HG02885 (cell line): ENCODE data around the gene UBQLNL.

ENCODE experiments used
- ATAC-seq: cut with Tn5 transposase; IDR thresholded peaks from one replicate; pipeline ENCODE4 v1.9.1; 2021; ENCODE audit warnings: mild to moderate bottlenecking; ENCODE audit not compliant: unreplicated experiment, poor library complexity

Gene UBQLNL

GRCh38 chr11:5508605-5509004 lies 7.9 kb downstream of the UBQLNL start:
- ATAC-seq, result no peak

GRCh38 chr11:5507933-5508305 lies 8.6 kb downstream of the UBQLNL start:
- ATAC-seq, result no peak

- no peak for ATAC-seq
These were observed 9.1 kb downstream of the UBQLNL start for GRCh38 chr11:5507177-5507932.

- no peak for ATAC-seq
These were observed 11.0 kb downstream of the UBQLNL start for GRCh38 chr11:5505363-5506048.

GRCh38 chr11:5504403-5504921 lies 12.0 kb downstream of the UBQLNL start:
- ATAC-seq, result no peak

- ATAC-seq, result no peak
These were observed 16.1 kb downstream of the UBQLNL start for GRCh38 chr11:5500393-5500801.

- ATAC-seq, result no peak
These were observed 16.8 kb downstream of the UBQLNL start for GRCh38 chr11:5499671-5500070.

- ATAC-seq, result no peak
These were observed 26.7 kb downstream of the UBQLNL start for GRCh38 chr11:5489576-5490357.

- ATAC-seq, result no peak
These were observed 27.6 kb downstream of the UBQLNL start for GRCh38 chr11:5488798-5489399.

- ATAC-seq, result no peak
These were observed 28.1 kb downstream of the UBQLNL start, which contains the start of gene OR52D1 for GRCh38 chr11:5488385-5488784. OR52D1 (plus strand) TSS chr11:5488685; CDS start chr11:5488707, 22 bp downstream.

- no peak for ATAC-seq
These were observed 30.1 kb downstream of the UBQLNL start for GRCh38 chr11:5486421-5486820.

GRCh38 chr11:5486003-5486402 lies 30.5 kb downstream of the UBQLNL start:
- no peak for ATAC-seq

- ATAC-seq, result peak; percentile 94
These were observed 40.2 kb downstream of the UBQLNL start for GRCh38 chr11:5476186-5476819.

GRCh38 chr11:5473921-5474320 lies 42.6 kb downstream of the UBQLNL start:
- no peak for ATAC-seq

GRCh38 chr11:5467527-5467926 lies 49.0 kb downstream of the UBQLNL start:
- ATAC-seq, result no peak
